ENCODE results near the gene FRRS1.

DNA sequence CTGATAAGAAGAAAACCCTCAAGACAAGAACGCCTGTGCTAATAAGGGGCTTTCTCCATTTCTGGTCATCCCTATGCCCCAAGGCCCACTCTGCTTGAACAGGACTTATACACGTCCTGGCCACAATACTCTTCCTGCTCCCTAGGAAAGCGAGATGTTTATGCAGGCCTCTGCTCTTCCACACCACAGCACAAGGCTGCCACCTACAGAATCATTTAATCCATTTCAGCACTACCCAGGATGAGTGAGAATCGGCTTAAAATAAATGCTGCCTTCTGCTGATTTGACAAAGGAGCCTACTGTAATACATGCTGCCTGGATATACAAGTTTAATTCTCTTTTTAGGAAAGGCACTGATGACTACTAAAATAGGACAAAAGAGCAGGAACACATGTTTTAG, 29.4 kb downstream of the FRRS1 start:
- peak in 2 of 3 experiments; percentile 28 to 34 for TF ChIP-seq CTCF (IDR thresholded peaks at IDR 0.05)
- no peak for TF ChIP-seq POLR2A (IDR thresholded peaks at IDR 0.05)
